ENCODE data around the gene KIAA1614.
A peak's percentile ranks its signal among the peaks of the same experiment; 100 is the strongest.

Gene KIAA1614

GRCh38 chr1:180932378-180932777 lies 19.7 kb downstream of the KIAA1614 start:
- Mint-ChIP-seq H3K36me3 (ENCODE audit: low read depth) (peaks cover 5% of the 10 kb centered on the region), H3K27me3 (ENCODE audit: low read depth, poor library complexity) (peaks cover 3% of the 10 kb centered on the region), H3K27ac (no peak overlapping the region), H3K9me3 (no peaks in the 10 kb centered on the region), H3K4me1 (peaks cover 44% of the 10 kb centered on the region), H3K4me3 (no peak overlapping the region)
- TF ChIP-seq, protein P1, sequence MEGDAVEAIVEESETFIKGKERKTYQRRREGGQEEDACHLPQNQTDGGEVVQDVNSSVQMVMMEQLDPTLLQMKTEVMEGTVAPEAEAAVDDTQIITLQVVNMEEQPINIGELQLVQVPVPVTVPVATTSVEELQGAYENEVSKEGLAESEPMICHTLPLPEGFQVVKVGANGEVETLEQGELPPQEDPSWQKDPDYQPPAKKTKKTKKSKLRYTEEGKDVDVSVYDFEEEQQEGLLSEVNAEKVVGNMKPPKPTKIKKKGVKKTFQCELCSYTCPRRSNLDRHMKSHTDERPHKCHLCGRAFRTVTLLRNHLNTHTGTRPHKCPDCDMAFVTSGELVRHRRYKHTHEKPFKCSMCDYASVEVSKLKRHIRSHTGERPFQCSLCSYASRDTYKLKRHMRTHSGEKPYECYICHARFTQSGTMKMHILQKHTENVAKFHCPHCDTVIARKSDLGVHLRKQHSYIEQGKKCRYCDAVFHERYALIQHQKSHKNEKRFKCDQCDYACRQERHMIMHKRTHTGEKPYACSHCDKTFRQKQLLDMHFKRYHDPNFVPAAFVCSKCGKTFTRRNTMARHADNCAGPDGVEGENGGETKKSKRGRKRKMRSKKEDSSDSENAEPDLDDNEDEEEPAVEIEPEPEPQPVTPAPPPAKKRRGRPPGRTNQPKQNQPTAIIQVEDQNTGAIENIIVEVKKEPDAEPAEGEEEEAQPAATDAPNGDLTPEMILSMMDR (IDR thresholded peaks at IDR 0.05): no peak
- DNase-seq: no peak

GRCh38 chr1:180933141-180933540 lies 20.4 kb downstream of the KIAA1614 start:
- H3K27ac Mint-ChIP-seq: no peak overlapping the region
- no peak overlapping the region for H3K4me3 Mint-ChIP-seq
- H3K9me3 Mint-ChIP-seq: no peaks in the 10 kb centered on the region
- H3K27me3 Mint-ChIP-seq (ENCODE audit: low read depth, poor library complexity): peaks cover 8% of the 10 kb centered on the region
- H3K36me3 Mint-ChIP-seq (ENCODE audit: low read depth): peaks cover 5% of the 10 kb centered on the region
- peaks cover 45% of the 10 kb centered on the region for H3K4me1 Mint-ChIP-seq
- no peak for DNase-seq
- TF ChIP-seq, protein P1 (IDR thresholded peaks at IDR 0.05): no peak

DNA sequence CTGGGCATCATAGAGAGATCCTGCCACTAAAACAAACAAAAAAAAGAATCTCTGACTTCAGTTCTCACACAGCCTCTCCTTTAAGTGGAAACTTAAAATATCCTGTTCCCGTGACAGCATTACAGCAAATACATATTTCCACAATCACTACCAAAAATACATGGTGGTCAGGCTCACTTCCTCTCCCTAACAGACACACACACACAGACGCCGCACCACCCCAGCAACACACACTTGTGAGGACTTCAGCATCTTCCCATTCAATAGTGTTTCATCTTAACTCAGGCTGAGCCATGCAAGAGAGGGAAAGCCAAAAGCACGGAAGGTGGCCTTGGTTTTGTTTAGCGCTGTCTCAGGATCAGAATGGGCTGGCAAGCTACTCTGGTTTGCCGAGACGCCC lies 21.9 kb downstream of the KIAA1614 start:
- DNase-seq: no peak
- peaks cover 6% of the 10 kb centered on the region for H3K27me3 Mint-ChIP-seq (ENCODE audit: low read depth, poor library complexity)
- peaks cover 38% of the 10 kb centered on the region for H3K4me1 Mint-ChIP-seq
- H3K4me3 Mint-ChIP-seq: no peak overlapping the region
- no peaks in the 10 kb centered on the region for H3K9me3 Mint-ChIP-seq
- H3K36me3 Mint-ChIP-seq (ENCODE audit: low read depth): peaks cover 5% of the 10 kb centered on the region
- TF ChIP-seq, protein P1 (IDR thresholded peaks at IDR 0.05): no peak
- H3K27ac Mint-ChIP-seq: peak overlapping the region; percentile 34

GRCh38 chr1:180935326-180936109 lies 22.8 kb downstream of the KIAA1614 start:
- Mint-ChIP-seq H3K36me3 (ENCODE audit: low read depth) (peaks cover 5% of the 10 kb centered on the region), H3K27me3 (ENCODE audit: low read depth, poor library complexity) (peaks cover 10% of the 10 kb centered on the region), H3K4me1 (peaks cover 38% of the 10 kb centered on the region), H3K9me3 (no peaks in the 10 kb centered on the region), H3K27ac (no peak overlapping the region), H3K4me3 (no peak overlapping the region)
- peak; percentile 38 for DNase-seq
- TF ChIP-seq, protein P1 (IDR thresholded peaks at IDR 0.05): no peak

DNA sequence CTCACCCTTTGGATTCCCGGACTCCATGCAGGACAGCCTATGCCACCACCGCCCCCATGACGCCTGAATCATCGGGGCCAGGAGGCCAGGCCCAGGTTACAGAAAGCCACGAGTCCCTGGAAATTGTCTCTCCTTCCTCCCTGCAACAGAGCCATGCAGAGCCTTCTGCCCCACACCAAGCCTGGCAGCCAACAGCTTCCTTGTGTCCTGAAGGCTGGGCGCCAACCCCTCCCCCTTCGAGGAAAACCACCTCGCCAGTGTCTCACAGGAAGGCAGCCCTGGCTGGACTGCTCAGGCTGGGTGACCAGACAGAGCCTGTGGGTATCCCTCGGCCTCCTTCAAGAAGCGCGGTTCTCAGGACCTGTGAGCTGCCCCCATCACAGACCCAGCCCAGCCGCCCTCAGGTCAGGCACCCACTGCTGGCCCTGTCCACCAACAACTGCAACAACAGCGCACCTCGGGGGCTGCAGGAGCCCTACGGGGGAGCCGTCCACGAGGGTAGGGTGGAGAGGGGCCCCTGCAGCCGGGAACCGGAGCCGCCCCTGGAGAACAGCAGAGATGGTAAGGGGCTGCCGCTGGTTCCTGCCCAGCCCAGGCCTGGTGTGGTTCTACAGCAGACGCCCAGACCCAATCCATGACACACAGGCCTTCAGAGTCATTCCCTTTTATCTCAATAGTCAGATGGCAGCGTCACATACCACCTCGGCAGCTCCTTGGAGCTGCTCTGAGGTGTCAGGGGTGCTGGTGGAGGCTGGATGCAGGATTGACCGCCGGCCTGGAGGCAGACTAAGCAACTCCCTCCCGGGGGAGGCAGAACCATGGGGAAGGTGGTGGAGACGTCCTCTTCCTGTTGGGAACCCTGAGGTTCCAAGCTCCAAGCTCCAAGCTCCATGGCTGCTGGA lies 23.7 kb downstream of the KIAA1614 start:
- Mint-ChIP-seq H3K4me3 (no peak overlapping the region), H3K4me1 (peaks cover 32% of the 10 kb centered on the region), H3K9me3 (no peaks in the 10 kb centered on the region), H3K27ac (peak overlapping the region; percentile 42), H3K27me3 (ENCODE audit: low read depth, poor library complexity) (peaks cover 10% of the 10 kb centered on the region), H3K36me3 (ENCODE audit: low read depth) (peaks cover 5% of the 10 kb centered on the region)
- DNase-seq: no peak
- TF ChIP-seq, protein P1 (IDR thresholded peaks at IDR 0.05): no peak

Measured in nephron progenitor cell (in vitro differentiated cells).